K562 (cell line): Measurements from ENCODE around the gene C1R. TPM values are rescaled to one million over a fixed set of nuclear protein-coding genes. Genes with fewer than 3 reads are reported as not detected.
A peak's percentile ranks its signal among the peaks of the same experiment; 100 is the strongest.

ENCODE experiments used
- ARID1B ChIP-seq: fragments of 450-650 bp; IDR thresholded peaks from 2 replicates; pipeline ENCODE4 v1.6.1; 2016; ENCODE audit warnings: antibody characterized with exemption, mild to moderate bottlenecking, inconsistent platforms
- CEBPG ChIP-seq, 3 experiments: fragments of 200-800 bp in 1 of 3; sonication (Bioruptor generic) in 1 of 3; sonication (generic) in 1 of 3; formaldehyde crosslinking in 1 of 3; IDR thresholded peaks in 2 of 3; conservative IDR thresholded peaks in 1 of 3; 2 replicates each; pipeline versions ENCODE4 v1.6.1 to v1.8.0; 2016 to 2022; ENCODE audit warnings: missing compliant biosample characterization in 2 of 3, missing genetic modification characterization in 2 of 3, mild to moderate bottlenecking in 1 of 3, missing genetic modification reagents in 1 of 3
- ETV1 ChIP-seq: fragments of 450-650 bp; conservative IDR thresholded peaks from 2 replicates; pipeline ENCODE4 v1.6.1; 2016; ENCODE audit warnings: missing genetic modification characterization, control low read depth, low read depth, missing compliant biosample characterization
- FOXO4 ChIP-seq: fragments of 450-650 bp; formaldehyde crosslinking; IDR thresholded peaks from 2 replicates; pipeline ENCODE4 v1.4.0; 2020; ENCODE audit warnings: mild to moderate bottlenecking, moderate library complexity
- ILF3 ChIP-seq: fragments of 450-650 bp; IDR thresholded peaks from 2 replicates; pipeline ENCODE4 v1.6.1; 2018; ENCODE audit warnings: antibody characterized with exemption, mild to moderate bottlenecking, moderate library complexity, borderline replicate concordance
- KLF16 ChIP-seq: IDR thresholded peaks from 2 replicates; pipeline ENCODE4 v1.6.1; 2016; ENCODE audit warnings: antibody characterized with exemption
- MLX ChIP-seq, 2 experiments: fragments of 450-650 bp in 1 of 2; sonication (generic) in 1 of 2; formaldehyde crosslinking; conservative IDR thresholded peaks; 2 replicates each; pipeline versions ENCODE4 v1.4.0 to v1.8.1; 2020 to 2022; ENCODE audit warnings: mild to moderate bottlenecking in 1 of 2, missing genetic modification reagents in 1 of 2
- RFX5 ChIP-seq: IDR thresholded peaks from 2 replicates; pipeline ENCODE4 v1.6.1; 2011; ENCODE audit warnings: low read depth, mild to moderate bottlenecking, improper control_type of control experiment, low read length
- SETDB1 ChIP-seq: IDR thresholded peaks from one replicate; pipeline ENCODE4 v1.6.1; 2012; ENCODE audit warnings: low read length, control low read depth, inconsistent platforms
- TCF7 ChIP-seq: sonication (generic); IDR thresholded peaks from 2 replicates; pipeline ENCODE4 v1.6.1; 2016; ENCODE audit warnings: antibody characterized with exemption, borderline replicate concordance
- TFAM ChIP-seq: fragments of 250-450 bp; sonication (Bioruptor Pico); conservative IDR thresholded peaks from 2 replicates; pipeline ENCODE4 v1.5.0; 2021; ENCODE audit warnings: mild to moderate bottlenecking, moderate library complexity
- THAP12 ChIP-seq: fragments of 250-450 bp; sonication (Bioruptor Pico); IDR thresholded peaks from 2 replicates; pipeline ENCODE4 v1.9.0; 2021; ENCODE audit warnings: mild to moderate bottlenecking, inconsistent platforms
- ZC3H4 ChIP-seq: sonication (generic); formaldehyde crosslinking; IDR thresholded peaks from 2 replicates; pipeline ENCODE4 v1.9.0; 2021; ENCODE audit warnings: missing genetic modification reagents, borderline replicate concordance
- ZNF184 ChIP-seq: sonication (generic); formaldehyde crosslinking; IDR thresholded peaks from 2 replicates; pipeline ENCODE4 v1.5.0; 2020; ENCODE audit warnings: missing genetic modification reagents
- ZNF212 ChIP-seq: fragments of 450-650 bp; formaldehyde crosslinking; IDR thresholded peaks from 2 replicates; pipeline ENCODE4 v1.4.0; 2020; ENCODE audit warnings: mild to moderate bottlenecking
- polyA plus RNA-seq, 8 experiments: library from polyadenylated mRNA; depleted of rRNA in 4 of 8; stranded (reverse) in 5 of 8; unstranded in 3 of 8; fragments of >200 nt; fragmentation: Nextera tagmentation in 2 of 8; fragmentation: Illumina TruSeq in 1 of 8; extraction: Ambion mirVana in 2 of 8; extraction: Trizol in 1 of 8; gene quantifications; 2 replicates each; pipeline versions ENCODE4 v1.2.1 to v1.2.3, GENCODE V29; 2011 to 2014; ENCODE audit warnings: inconsistent platforms in 1 of 8, missing spikeins in 1 of 8
- total RNA-seq, 7 experiments: library from RNA; depleted of rRNA in 6 of 7; stranded (reverse); fragments of >200 nt in 6 of 7; fragmentation: Illumina TruSeq in 2 of 7; extraction: Trizol in 2 of 7; gene quantifications; 2 replicates each; pipeline versions ENCODE4 v1.2.1 to v1.2.3, GENCODE V29; 2011 to 2021; ENCODE audit warnings: low replicate concordance in 1 of 7
- TF ChIP-seq, protein P1 (sequence below): sonication (generic); formaldehyde crosslinking; IDR thresholded peaks from 2 replicates; pipeline ENCODE4 v1.8.0; 2022; ENCODE audit warnings: mild to moderate bottlenecking, missing genetic modification reagents
- TF ChIP-seq, protein P2 (sequence below), 2 experiments: IDR thresholded peaks; 2 replicates each; pipeline ENCODE4 v1.6.1; 2012; ENCODE audit warnings: improper control_type of control experiment in 2 of 2, low read depth in 2 of 2, low read length in 2 of 2, borderline replicate concordance in 1 of 2

Gene C1R
- total and polyA plus RNA-seq, 9 of the 15 experiments (the other 6 are each of a cell fraction or from before 2014, with no cell fraction given), result 0.07 to 1.0 (median 0.33) TPM; not detected in 1

DNA sequence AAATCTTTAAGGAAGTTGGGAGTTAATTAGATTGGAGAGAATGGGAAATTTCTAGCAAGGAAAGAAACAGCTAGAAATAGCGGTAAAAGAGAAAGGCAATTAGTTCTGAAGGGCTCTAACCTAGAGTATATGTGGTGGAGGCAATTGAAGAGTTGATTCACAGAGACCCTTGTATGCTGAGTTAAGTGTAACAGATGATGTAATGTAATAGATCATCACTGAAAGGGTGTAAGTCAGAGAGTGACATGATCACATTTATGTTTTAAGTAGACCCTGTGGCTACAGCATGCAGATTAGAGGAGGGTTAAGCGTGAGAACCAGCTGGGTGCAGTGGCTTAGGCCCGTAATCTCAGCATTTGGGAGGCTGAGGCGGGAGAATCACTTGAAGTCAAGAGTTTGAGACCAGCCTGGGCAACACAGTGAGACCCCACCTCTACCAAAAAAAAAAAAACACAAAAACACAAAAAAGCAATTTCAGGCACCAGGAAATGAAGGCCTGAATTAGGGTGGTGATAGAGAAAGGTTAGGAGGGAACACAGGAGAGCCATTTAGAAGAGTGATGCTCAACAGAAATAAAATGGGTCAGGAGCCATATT is 33.5 kb upstream of the C1R start (continued):
- TF ChIP-seq FOXO4 (no peak), RFX5 (no peak), SETDB1 (no peak), ZNF212 (no peak), TFAM (no peak), THAP12 (CRISPR knock-in tag) (no peak), TCF7 (no peak), ARID1B (0 out of 2 replicates have a peak, but pooled peaks have one; percentile 17), ZC3H4 (CRISPR knock-in tag) (no peak), ILF3 (no peak), MLX (CRISPR knock-in tag; conservative IDR thresholded peaks at IDR 0.05) (no peak), KLF16 (no peak), CEBPG (CRISPR knock-in tag; IDR thresholded peaks at IDR 0.05) (no peak), CEBPG (tag; conservative IDR thresholded peaks at IDR 0.05 in 1 of 2, IDR thresholded peaks at IDR 0.05 in 1 of 2) (peak in 1 of 2 experiments; percentile 53; a peak in 2 of 4 replicates), ETV1 (tag) (no peak), ZNF184 (CRISPR knock-in tag) (no peak)
- TF ChIP-seq, protein P1, sequence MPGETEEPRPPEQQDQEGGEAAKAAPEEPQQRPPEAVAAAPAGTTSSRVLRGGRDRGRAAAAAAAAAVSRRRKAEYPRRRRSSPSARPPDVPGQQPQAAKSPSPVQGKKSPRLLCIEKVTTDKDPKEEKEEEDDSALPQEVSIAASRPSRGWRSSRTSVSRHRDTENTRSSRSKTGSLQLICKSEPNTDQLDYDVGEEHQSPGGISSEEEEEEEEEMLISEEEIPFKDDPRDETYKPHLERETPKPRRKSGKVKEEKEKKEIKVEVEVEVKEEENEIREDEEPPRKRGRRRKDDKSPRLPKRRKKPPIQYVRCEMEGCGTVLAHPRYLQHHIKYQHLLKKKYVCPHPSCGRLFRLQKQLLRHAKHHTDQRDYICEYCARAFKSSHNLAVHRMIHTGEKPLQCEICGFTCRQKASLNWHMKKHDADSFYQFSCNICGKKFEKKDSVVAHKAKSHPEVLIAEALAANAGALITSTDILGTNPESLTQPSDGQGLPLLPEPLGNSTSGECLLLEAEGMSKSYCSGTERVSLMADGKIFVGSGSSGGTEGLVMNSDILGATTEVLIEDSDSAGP (CRISPR knock-in tag), result no peak
- TF ChIP-seq, protein P2, sequence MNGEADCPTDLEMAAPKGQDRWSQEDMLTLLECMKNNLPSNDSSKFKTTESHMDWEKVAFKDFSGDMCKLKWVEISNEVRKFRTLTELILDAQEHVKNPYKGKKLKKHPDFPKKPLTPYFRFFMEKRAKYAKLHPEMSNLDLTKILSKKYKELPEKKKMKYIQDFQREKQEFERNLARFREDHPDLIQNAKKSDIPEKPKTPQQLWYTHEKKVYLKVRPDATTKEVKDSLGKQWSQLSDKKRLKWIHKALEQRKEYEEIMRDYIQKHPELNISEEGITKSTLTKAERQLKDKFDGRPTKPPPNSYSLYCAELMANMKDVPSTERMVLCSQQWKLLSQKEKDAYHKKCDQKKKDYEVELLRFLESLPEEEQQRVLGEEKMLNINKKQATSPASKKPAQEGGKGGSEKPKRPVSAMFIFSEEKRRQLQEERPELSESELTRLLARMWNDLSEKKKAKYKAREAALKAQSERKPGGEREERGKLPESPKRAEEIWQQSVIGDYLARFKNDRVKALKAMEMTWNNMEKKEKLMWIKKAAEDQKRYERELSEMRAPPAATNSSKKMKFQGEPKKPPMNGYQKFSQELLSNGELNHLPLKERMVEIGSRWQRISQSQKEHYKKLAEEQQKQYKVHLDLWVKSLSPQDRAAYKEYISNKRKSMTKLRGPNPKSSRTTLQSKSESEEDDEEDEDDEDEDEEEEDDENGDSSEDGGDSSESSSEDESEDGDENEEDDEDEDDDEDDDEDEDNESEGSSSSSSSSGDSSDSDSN (IDR thresholded peaks at IDR 0.05; ENCODE audit: borderline replicate concordance in 1 of 2, low read depth in 2 of 2, low read length in 2 of 2), result no peak
